Stimulated activated CD8-positive, alpha-beta memory T cell treated with anti-CD3 and anti-CD28 coated beads, Interleukin-15, amount 100 ng/mL, for 24 hours (primary cell): ENCODE data around the gene PAEP.

ENCODE experiments used
- DNase-seq: peaks from one replicate; pipeline ENCODE4 v3.0.0-alpha.2; 2020; ENCODE audit warnings: low read depth

PAEP gene

GRCh38 chr9:135601988-135602387 is 40.4 kb downstream of the PAEP start:
- DNase-seq, result no peak

GRCh38 chr9:135602789-135603481 is 41.4 kb downstream of the PAEP start:
- peak; percentile 39 for DNase-seq

- no peak for DNase-seq
Measured at GRCh38 chr9:135604437-135605237, 43.1 kb downstream of the PAEP start.

GRCh38 chr9:135605238-135605781 is 43.8 kb downstream of the PAEP start:
- no peak for DNase-seq

GRCh38 chr9:135606885-135607259 is 45.3 kb downstream of the PAEP start:
- no peak for DNase-seq

GRCh38 chr9:135607401-135608293 is 46.1 kb downstream of the PAEP start:
- DNase-seq, result no peak

GRCh38 chr9:135608294-135608998 is 46.9 kb downstream of the PAEP start:
- DNase-seq, result no peak

GRCh38 chr9:135608999-135609317 is 47.4 kb downstream of the PAEP start:
- no peak for DNase-seq

GRCh38 chr9:135609366-135609955 is 47.9 kb downstream of the PAEP start:
- DNase-seq, result no peak

- no peak for DNase-seq
Measured at GRCh38 chr9:135610290-135611141, 49.0 kb downstream of the PAEP start.

GRCh38 chr9:135611142-135611874 is 49.8 kb downstream of the PAEP start:
- DNase-seq, result no peak

GRCh38 chr9:135611875-135612209 is 50.3 kb downstream of the PAEP start:
- no peak for DNase-seq

GRCh38 chr9:135612437-135612836 is 50.9 kb downstream of the PAEP start:
- DNase-seq, result no peak

- no peak for DNase-seq
Measured at GRCh38 chr9:135612981-135613910, 51.7 kb downstream of the PAEP start.

- DNase-seq, result no peak
Measured at GRCh38 chr9:135613946-135614805, 52.6 kb downstream of the PAEP start.

GRCh38 chr9:135614821-135615665 is 53.5 kb downstream of the PAEP start:
- no peak for DNase-seq
